HCT116 (cell line): ENCODE measurements around the gene HIPK2.

Experiments used
- CTCF ChIP-seq, 3 experiments: fragments of 200-600 bp in 1 of 3; sonication (generic) in 1 of 3; IDR thresholded peaks in 2 of 3; conservative IDR thresholded peaks in 1 of 3; 2 replicates each; pipeline ENCODE4 v1.5.1; 2012 to 2017; ENCODE audit warnings: low read depth in 2 of 3, low read length in 2 of 3, antibody characterized with exemption in 1 of 3, borderline replicate concordance in 1 of 3, control low read depth in 1 of 3, mild to moderate bottlenecking in 1 of 3, mixed read lengths in 1 of 3, mixed run types in 1 of 3, moderate library complexity in 1 of 3; ENCODE audit not compliant: insufficient read depth in 1 of 3
- EGR1 ChIP-seq: IDR thresholded peaks from 2 replicates; pipeline ENCODE4 v1.6.1; 2012; ENCODE audit warnings: low read depth
- EZH2 ChIP-seq: fragments of 200-600 bp; sonication (generic); IDR thresholded peaks from 2 replicates; pipeline ENCODE4 v1.6.1; 2017; ENCODE audit warnings: antibody characterized with exemption, mixed run types
- EZH2phosphoT487 ChIP-seq: fragments of 200-600 bp; IDR thresholded peaks from 2 replicates; pipeline ENCODE4 v1.6.1; 2018; ENCODE audit warnings: antibody characterized with exemption, borderline replicate concordance
- JUND ChIP-seq: IDR thresholded peaks from 2 replicates; pipeline ENCODE4 v1.6.1; 2012
- MAX ChIP-seq: IDR thresholded peaks from 2 replicates; pipeline ENCODE4 v1.6.1; 2012
- REST ChIP-seq: IDR thresholded peaks from 2 replicates; pipeline ENCODE4 v1.6.1; 2012; ENCODE audit warnings: low read depth
- SIN3A ChIP-seq: IDR thresholded peaks from 2 replicates; pipeline ENCODE4 v1.6.1; 2012; ENCODE audit warnings: low read depth
- SRF ChIP-seq: IDR thresholded peaks from 2 replicates; pipeline ENCODE4 v1.6.1; 2012; ENCODE audit warnings: low read depth
- TCF7L2 ChIP-seq: IDR thresholded peaks from 2 replicates; pipeline ENCODE4 v1.7.0; 2011; ENCODE audit warnings: borderline replicate concordance, inconsistent platforms; ENCODE audit not compliant: insufficient read depth, insufficient read length; ENCODE audit errors: extremely low read depth
- ZFX ChIP-seq: fragments of 450-650 bp; IDR thresholded peaks from 2 replicates; pipeline ENCODE4 v1.6.1; 2017

DNA sequence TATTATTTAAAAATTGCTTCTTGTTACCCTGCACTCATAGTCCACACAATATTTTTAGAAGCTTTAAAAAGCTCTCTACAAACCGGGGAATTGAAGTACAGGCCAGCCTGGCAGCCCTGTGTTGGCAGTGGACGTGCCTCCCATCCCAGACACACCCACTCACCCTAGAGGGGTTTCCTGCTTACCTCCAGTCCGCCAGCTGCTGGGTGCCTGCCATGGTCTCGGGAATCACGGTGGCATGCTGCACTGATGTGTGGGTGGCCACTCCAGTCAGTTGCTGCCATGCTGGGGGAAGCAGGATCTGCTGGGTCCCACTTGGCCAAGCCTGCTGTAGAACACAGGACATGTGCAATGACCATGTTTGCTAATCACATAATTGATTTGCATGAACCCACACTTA is 173.9 kb downstream of the HIPK2 start:
- no peak for TF ChIP-seq CTCF (IDR thresholded peaks at IDR 0.05 in 2 of 3, conservative IDR thresholded peaks at IDR 0.05 in 1 of 3; ENCODE audit: borderline replicate concordance in 1 of 3, insufficient read depth in 1 of 3, low read depth in 2 of 3, low read length in 2 of 3)
- no peak for TF ChIP-seq MAX
- no peak for TF ChIP-seq TCF7L2
- TF ChIP-seq EZH2phosphoT487, result no peak
- no peak for TF ChIP-seq SIN3A
- no peak for TF ChIP-seq ZFX
- no peak for TF ChIP-seq REST
- no peak for TF ChIP-seq JUND
- no peak for TF ChIP-seq SRF
- TF ChIP-seq EZH2, result no peak
- no peak for TF ChIP-seq EGR1
